Thyroid gland (tissue), 4 donors: ENCODE results near the gene MISP3. TPM values are rescaled to one million over a fixed set of nuclear protein-coding genes. Genes with fewer than 3 reads are reported as not detected.
"Not testable (repeated sequence)": the region's sequence is repeated elsewhere in the genome, so short reads cannot be mapped to it uniquely, and the experiment has no call there.

Experiments used
- DNase-seq, 2 donors: peaks; one replicate each; pipeline ENCODE4 v3.0.0-alpha.2; 2019
- H3K27ac ChIP-seq, 3 donors: fragments of 200-600 bp; sonication (generic); 1 replicate in 2 of 3; 2 replicates in 1 of 3; pipeline ENCODE4 v1.5.1; 2016 to 2019; ENCODE audit warnings: mild to moderate bottlenecking in 1 of 3, moderate library complexity in 1 of 3
- H3K27me3 ChIP-seq: fragments of 200-600 bp; sonication (generic); one replicate; pipeline ENCODE4 v1.5.1; 2019
- H3K36me3 ChIP-seq, 2 donors: fragments of 200-600 bp; sonication (generic); one replicate each; pipeline ENCODE4 v1.5.1; 2016 to 2019
- H3K4me1 ChIP-seq, 2 donors: fragments of 200-600 bp; sonication (generic); one replicate each; pipeline ENCODE4 v1.5.1; 2017 to 2019
- H3K4me3 ChIP-seq, 3 donors: fragments of 200-600 bp; sonication (generic); replicated peaks in 1 of 3; 1 replicate in 2 of 3; 2 replicates in 1 of 3; pipeline ENCODE4 v1.5.1; 2016; ENCODE audit warnings: mild to moderate bottlenecking in 1 of 3
- H3K9me3 ChIP-seq: fragments of 200-600 bp; sonication (generic); one replicate; pipeline ENCODE4 v1.5.1; 2017
- POLR2A ChIP-seq, 2 donors: fragments of 450-650 bp; IDR thresholded peaks; one replicate each; pipeline ENCODE4 v1.6.1; 2017; ENCODE audit warnings: antibody characterized with exemption in 2 of 2, mild to moderate bottlenecking in 2 of 2, moderate library complexity in 1 of 2
- WGBS, 2 donors: methylation state at CpG; one replicate each; pipeline ENCODE4 v1.1.5; 2017; 5-methylcytosine and 5-hydroxymethylcytosine counted together
- intact Hi-C: fragments of 100-400 bp; cut with DNase I; formaldehyde crosslinking; loops from one replicate; pipeline ENCODE4 v1.15.1; 2023
- total RNA-seq, 4 donors: library from RNA; depleted of rRNA; stranded (reverse); fragments of >200 nt; gene quantifications; one replicate each; pipeline ENCODE4 v1.2.3, GENCODE V29; 2016
- TF ChIP-seq, protein P1 (sequence below), 6 experiments: fragments of 200-600 bp in 3 of 6; fragments of 450-650 bp in 3 of 6; sonication (generic) in 3 of 6; IDR thresholded peaks; one replicate each; pipeline ENCODE4 v1.5.1; 2016 to 2019; ENCODE audit warnings: antibody characterized with exemption in 6 of 6, mild to moderate bottlenecking in 2 of 6, inconsistent platforms in 1 of 6, moderate library complexity in 1 of 6

The MISP3 gene
- 1 to 10 TPM; 7.9 to 9.9 (median 9.1) TPM for total RNA-seq

DNA sequence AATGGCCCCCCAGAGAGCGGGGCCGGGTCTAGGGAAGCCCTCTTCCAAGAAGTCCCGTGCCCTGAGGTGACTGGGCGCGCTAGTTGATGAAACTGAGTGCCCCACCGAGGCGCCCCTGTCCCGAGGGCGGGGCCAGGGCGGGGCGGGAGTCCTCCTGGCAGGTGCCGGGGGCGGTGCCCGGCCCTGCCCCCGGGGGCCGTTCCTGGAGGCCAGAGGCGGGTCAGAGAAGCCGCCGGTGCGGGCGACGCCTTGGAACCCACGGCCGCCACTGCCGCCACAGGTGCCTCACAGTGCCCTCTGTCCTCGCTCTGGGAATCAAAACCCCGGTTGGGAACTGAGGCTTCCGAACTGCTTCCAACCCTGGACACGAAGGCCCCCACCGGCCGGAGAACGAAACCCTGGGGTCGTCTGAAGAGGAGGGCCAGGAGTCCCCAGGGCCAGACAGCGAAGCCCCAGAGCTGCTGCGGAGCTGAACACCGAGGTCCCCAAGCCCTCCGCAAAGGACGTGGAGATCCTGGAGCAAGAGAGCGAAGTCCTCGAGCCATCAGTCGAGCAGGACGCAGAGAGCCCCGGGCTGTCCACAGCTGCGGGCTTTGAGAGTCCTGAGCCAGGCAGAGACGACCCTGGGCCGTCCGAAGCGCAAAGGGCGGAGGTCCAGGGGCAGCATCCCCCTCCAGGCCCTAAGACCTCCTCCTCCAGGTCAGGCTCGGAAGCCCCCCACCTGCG lies at the start of gene MISP3:
Gene MISP3 (plus strand): TSS at position 252 of the 726 bp plus-strand sequence. CDS start 524 bp downstream, outside the sequence.
- H3K4me3 ChIP-seq, result peak within 1 kb of the TSS; percentile 35 to 64 (median 38)
- peak; percentile 88 to 90 for DNase-seq
- 1% methylated on average over 25 of the region's 51 CpGs; no CpG with 5 or more reads in 1 of the 2 donors for WGBS, 2 donors
- H3K4me1 ChIP-seq, result peaks cover 15 to 19% of the 10 kb centered on the region in 2 donors
- H3K9me3 ChIP-seq, result no peaks in the 10 kb centered on the region
- peak within 1 kb of the TSS; percentile 67 to 90 (median 85) for H3K27ac ChIP-seq
- intact Hi-C loops, result loop anchor here (5.0 kb wide), 1 partner anchor 115 kb away; no protein-coding TSS in a partner anchor
- no peaks in the 10 kb centered on the region for H3K27me3 ChIP-seq
- TF ChIP-seq POLR2A (IDR thresholded peaks at IDR 0.05), result peak in 1 of 2 donors; percentile 50
- TF ChIP-seq, protein P1, sequence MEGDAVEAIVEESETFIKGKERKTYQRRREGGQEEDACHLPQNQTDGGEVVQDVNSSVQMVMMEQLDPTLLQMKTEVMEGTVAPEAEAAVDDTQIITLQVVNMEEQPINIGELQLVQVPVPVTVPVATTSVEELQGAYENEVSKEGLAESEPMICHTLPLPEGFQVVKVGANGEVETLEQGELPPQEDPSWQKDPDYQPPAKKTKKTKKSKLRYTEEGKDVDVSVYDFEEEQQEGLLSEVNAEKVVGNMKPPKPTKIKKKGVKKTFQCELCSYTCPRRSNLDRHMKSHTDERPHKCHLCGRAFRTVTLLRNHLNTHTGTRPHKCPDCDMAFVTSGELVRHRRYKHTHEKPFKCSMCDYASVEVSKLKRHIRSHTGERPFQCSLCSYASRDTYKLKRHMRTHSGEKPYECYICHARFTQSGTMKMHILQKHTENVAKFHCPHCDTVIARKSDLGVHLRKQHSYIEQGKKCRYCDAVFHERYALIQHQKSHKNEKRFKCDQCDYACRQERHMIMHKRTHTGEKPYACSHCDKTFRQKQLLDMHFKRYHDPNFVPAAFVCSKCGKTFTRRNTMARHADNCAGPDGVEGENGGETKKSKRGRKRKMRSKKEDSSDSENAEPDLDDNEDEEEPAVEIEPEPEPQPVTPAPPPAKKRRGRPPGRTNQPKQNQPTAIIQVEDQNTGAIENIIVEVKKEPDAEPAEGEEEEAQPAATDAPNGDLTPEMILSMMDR (IDR thresholded peaks at IDR 0.05), result peak in 1 of 6 experiments; percentile 13
- H3K36me3 ChIP-seq, result no peaks in the 10 kb centered on the region

GRCh38 chr19:14023404-14024235 lies 49.0 kb upstream of the MISP3 start:
- Histone ChIP-seq H3K36me3 (no peaks in the 10 kb centered on the region), H3K4me3 (no peak overlapping the region), H3K9me3 (no peaks in the 10 kb centered on the region), H3K27me3 (no peaks in the 10 kb centered on the region), H3K27ac (no peak overlapping the region), H3K4me1 (peaks cover 0 to 4% of the 10 kb centered on the region in 2 donors)
- DNase-seq, result peak; percentile 36 to 41
- intact Hi-C loops, result no loop called here
- TF ChIP-seq POLR2A (IDR thresholded peaks at IDR 0.05), result no peak
- TF ChIP-seq, protein P1 (IDR thresholded peaks at IDR 0.05), result peak in 3 of 6 experiments; percentile 14 to 42 (median 40)
- 57 to 64% methylated on average over 9 of the region's 9 CpGs for WGBS, 2 donors

- H3K4me3 ChIP-seq, H3K36me3 ChIP-seq, H3K27me3 ChIP-seq, H3K9me3 ChIP-seq, intact Hi-C loops, H3K27ac ChIP-seq, DNase-seq: not testable (repeated sequence)
- WGBS, 2 donors, result 91 to 98% methylated on average over 5 of the region's 5 CpGs
- peaks cover 4 to 10% of the 10 kb centered on the region in 2 donors for H3K4me1 ChIP-seq
These were observed 45.9 kb upstream of the MISP3 start for GRCh38 chr19:14026652-14027192.

DNA sequence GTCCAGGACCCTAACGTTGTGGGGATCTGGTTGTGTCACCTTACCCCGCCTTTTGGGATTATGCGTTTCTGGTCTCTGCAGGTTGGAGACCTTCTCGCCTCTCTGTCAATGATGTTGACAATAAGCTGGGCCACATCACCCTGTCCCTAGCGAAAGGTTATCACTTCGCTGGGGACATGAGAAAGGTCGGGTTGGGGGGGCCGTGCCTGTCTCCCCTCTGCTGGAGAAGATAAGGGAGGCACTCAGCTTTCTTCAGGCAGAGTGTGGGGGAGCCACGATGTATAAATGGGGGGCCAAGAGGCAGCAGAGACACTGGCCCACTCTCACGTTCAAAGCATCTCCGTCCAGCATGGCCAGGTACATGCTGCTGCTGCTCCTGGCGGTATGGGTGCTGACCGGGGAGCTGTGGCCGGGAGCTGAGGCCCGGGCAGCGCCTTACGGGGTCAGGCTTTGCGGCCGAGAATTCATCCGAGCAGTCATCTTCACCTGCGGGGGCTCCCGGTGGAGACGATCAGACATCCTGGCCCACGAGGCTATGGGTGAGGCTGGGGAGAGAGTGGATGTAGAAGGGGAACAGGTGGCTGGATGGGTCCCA lies 44.6 kb upstream of the MISP3 start, which contains the start of gene RLN3:
Gene RLN3 (plus strand): TSS at position 293 of the 595 bp plus-strand sequence. CDS start 57 bp downstream, at position 350.
- DNase-seq, result no peak
- no peak within 1 kb of the TSS for H3K4me3 ChIP-seq
- H3K27ac ChIP-seq, result no peak within 1 kb of the TSS
- 78 to 81% methylated on average over 22 to 24 of the region's 24 CpGs for WGBS, 2 donors
- H3K27me3 ChIP-seq, result no peaks in the 10 kb centered on the region
- no peaks in the 10 kb centered on the region for H3K36me3 ChIP-seq
- intact Hi-C loops, result no loop called here
- no peaks in the 10 kb centered on the region for H3K9me3 ChIP-seq
- no peak for TF ChIP-seq POLR2A (IDR thresholded peaks at IDR 0.05)
- TF ChIP-seq, protein P1 (IDR thresholded peaks at IDR 0.05), result no peak
- peaks cover 9 to 10% of the 10 kb centered on the region in 2 donors for H3K4me1 ChIP-seq

DNA sequence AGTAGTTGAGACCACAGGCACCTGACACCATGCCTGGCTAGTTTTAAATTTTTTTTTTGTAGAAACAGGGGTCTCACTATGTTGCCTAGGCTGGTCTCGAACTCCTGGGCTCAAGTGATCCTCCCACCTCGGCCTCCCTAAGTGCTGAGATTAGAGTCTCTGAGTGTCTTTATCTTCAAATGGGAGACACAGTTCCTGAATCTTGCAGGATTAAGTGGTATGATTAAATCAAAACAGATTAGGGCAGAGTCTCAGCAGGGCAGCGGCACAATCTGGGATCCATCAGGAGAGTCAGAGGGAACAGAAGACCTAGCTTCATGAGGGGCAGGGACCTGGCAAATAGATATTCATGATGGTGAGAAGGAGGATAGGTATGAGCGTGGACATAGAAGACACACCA lies 43.7 kb upstream of the MISP3 start:
- Histone ChIP-seq H3K27ac (no peak overlapping the region), H3K27me3 (no peaks in the 10 kb centered on the region), H3K36me3 (no peaks in the 10 kb centered on the region), H3K9me3 (no peaks in the 10 kb centered on the region), H3K4me1 (peaks cover 7 to 9% of the 10 kb centered on the region in 2 donors), H3K4me3 (no peak overlapping the region)
- WGBS, 2 donors, result 76 to 86% methylated on average over 4 of the region's 4 CpGs
- intact Hi-C loops, result no loop called here
- DNase-seq, result no peak
- TF ChIP-seq, protein P1 (IDR thresholded peaks at IDR 0.05), result no peak
- no peak for TF ChIP-seq POLR2A (IDR thresholded peaks at IDR 0.05)
